ENCODE measurements around the gene MYO16. TPM values are rescaled to one million over a fixed set of nuclear protein-coding genes. Genes with fewer than 3 reads are reported as not detected.

Gene MYO16
- total RNA-seq, 1 experiment from 2014 or later: not detected

GRCh38 chr13:108993346-108993745 lies 363.9 kb downstream of the MYO16 start:
- no CpG with 5 or more reads among the region's 5 CpGs for WGBS (ENCODE audit: extremely low coverage, insufficient read length, low lambda C conversion rate)
- no peaks in the 10 kb centered on the region for H3K4me1 ChIP-seq (ENCODE audit: insufficient read depth, low read length)
- no peaks in the 10 kb centered on the region for H3K79me2 ChIP-seq (ENCODE audit: insufficient read depth, low read length)

More at GRCh38 chr13:108993346-108993745, 363.9 kb downstream of the MYO16 start:
- Histone ChIP-seq H3K9me3 (ENCODE audit: control insufficient read depth, low read depth, low read length) (no peaks in the 10 kb centered on the region), H2BK15ac (ENCODE audit: low read depth, low read length) (no peak overlapping the region), H2AK5ac (ENCODE audit: insufficient read length, low read length) (no peak overlapping the region), H4K91ac (ENCODE audit: insufficient read length, low read depth, low read length) (no peak overlapping the region), H4K20me1 (ENCODE audit: control insufficient read depth, insufficient read depth, insufficient read length) (no peaks in the 10 kb centered on the region), H3T11ph (ENCODE audit: low read length) (no peak overlapping the region), H3K56ac (ENCODE audit: insufficient read length, low read depth, low read length) (no peak overlapping the region), H2AFZ (ENCODE audit: low read length) (no peak overlapping the region), H3K14ac (ENCODE audit: insufficient read depth, low read length) (no peak overlapping the region), H3K4me2 (ENCODE audit: insufficient read depth, insufficient read length, low read length) (no peak overlapping the region), H2BK12ac (ENCODE audit: insufficient read length, low read depth, low read length) (no peak overlapping the region), H3K23ac (ENCODE audit: insufficient read length, low read depth, low read length) (no peak overlapping the region), H4K8ac (replicated peaks; ENCODE audit: insufficient read length, low read depth, low read length) (no peak overlapping the region), H3K18ac (ENCODE audit: insufficient read length, low read depth, low read length) (no peak overlapping the region), H3K4ac (ENCODE audit: low read depth, low read length) (no peak overlapping the region), H2BK5ac (ENCODE audit: insufficient read length, low read length) (no peak overlapping the region), H2BK20ac (ENCODE audit: low read depth, low read length, poor library complexity, severe bottlenecking) (no peak overlapping the region), H3K79me1 (ENCODE audit: insufficient read depth, low read depth, low read length, poor library complexity, severe bottlenecking) (no peaks in the 10 kb centered on the region), H2BK120ac (ENCODE audit: low read depth, low read length, poor library complexity, severe bottlenecking) (no peak overlapping the region), H3K23me2 (ENCODE audit: insufficient read length, low read depth, low read length, poor library complexity, severe bottlenecking) (no peaks in the 10 kb centered on the region), H4K5ac (ENCODE audit: insufficient read length, low read depth, low read length) (no peak overlapping the region), H3K27me3 (ENCODE audit: insufficient read depth, low read length) (no peaks in the 10 kb centered on the region), H3K27ac (ENCODE audit: insufficient read length, low read depth, low read length) (no peak overlapping the region), H3K9ac (ENCODE audit: extremely low read depth, insufficient read length, low read length) (no peak overlapping the region)
- DNase-seq: no peak
- Mint-ChIP-seq H3K9me3 (no peaks in the 10 kb centered on the region), H3K27ac (peak overlapping the region in 1 of 3 experiments; percentile 6; a peak in 2 of 7 replicates), H3K4me3 (no peak overlapping the region), H3K27me3 (ENCODE audit: low read depth) (no peaks in the 10 kb centered on the region), H3K4me1 (peaks cover 13 to 17% of the 10 kb centered on the region in 2 experiments), H3K36me3 (ENCODE audit: insufficient read depth in 1 of 3, low read depth in 3 of 3) (no peaks in the 10 kb centered on the region)
- TF ChIP-seq CTCF (conservative IDR thresholded peaks at IDR 0.05): no peak
